ENCODE measurements around the gene ICA1.
"Not testable (repeated sequence)": the region's sequence is repeated elsewhere in the genome, so short reads cannot be mapped to it uniquely, and the experiment has no call there.

Gene ICA1

GRCh38 chr7:8251195-8251594 is 10.8 kb downstream of the ICA1 start:
- H3K4me1 ChIP-seq (ENCODE audit: control insufficient read depth, insufficient read depth, low read length, poor library complexity, severe bottlenecking), result no peaks in the 10 kb centered on the region
- H3K9me3 ChIP-seq (ENCODE audit: control insufficient read depth, low read length), result no peaks in the 10 kb centered on the region
- no peak overlapping the region for H3K4me3 ChIP-seq (ENCODE audit: insufficient read depth, low read depth, low read length, poor library complexity, severe bottlenecking)
- H3K27me3 ChIP-seq (replicated peaks; ENCODE audit: control insufficient read depth, insufficient read depth, low read length, poor library complexity, severe bottlenecking), result no peaks in the 10 kb centered on the region
- no peaks in the 10 kb centered on the region for H3K36me3 ChIP-seq (ENCODE audit: control insufficient read depth, insufficient read depth, low read length)
- no peak overlapping the region for H3K27ac ChIP-seq (ENCODE audit: insufficient read depth, low read length, poor library complexity, severe bottlenecking)
- DNase-seq, result no peak

GRCh38 chr7:8250547-8250946 is 11.4 kb downstream of the ICA1 start:
- H3K36me3 ChIP-seq (ENCODE audit: control insufficient read depth, insufficient read depth, low read length), result no peaks in the 10 kb centered on the region
- H3K4me1 ChIP-seq (ENCODE audit: control insufficient read depth, insufficient read depth, low read length, poor library complexity, severe bottlenecking), result no peaks in the 10 kb centered on the region
- H3K27ac ChIP-seq (ENCODE audit: insufficient read depth, low read length, poor library complexity, severe bottlenecking), result no peak overlapping the region
- no peak overlapping the region for H3K4me3 ChIP-seq (ENCODE audit: insufficient read depth, low read depth, low read length, poor library complexity, severe bottlenecking)
- DNase-seq, result no peak
- H3K9me3 ChIP-seq (ENCODE audit: control insufficient read depth, low read length), result no peaks in the 10 kb centered on the region
- no peaks in the 10 kb centered on the region for H3K27me3 ChIP-seq (replicated peaks; ENCODE audit: control insufficient read depth, insufficient read depth, low read length, poor library complexity, severe bottlenecking)

GRCh38 chr7:8249121-8249520 is 12.8 kb downstream of the ICA1 start:
- DNase-seq, result no peak
- no peaks in the 10 kb centered on the region for H3K4me1 ChIP-seq (ENCODE audit: control insufficient read depth, insufficient read depth, low read length, poor library complexity, severe bottlenecking)
- no peak overlapping the region for H3K27ac ChIP-seq (ENCODE audit: insufficient read depth, low read length, poor library complexity, severe bottlenecking)
- H3K4me3 ChIP-seq (ENCODE audit: insufficient read depth, low read depth, low read length, poor library complexity, severe bottlenecking), result no peak overlapping the region
- no peaks in the 10 kb centered on the region for H3K27me3 ChIP-seq (replicated peaks; ENCODE audit: control insufficient read depth, insufficient read depth, low read length, poor library complexity, severe bottlenecking)
- H3K9me3 ChIP-seq (ENCODE audit: control insufficient read depth, low read length), result no peaks in the 10 kb centered on the region
- no peaks in the 10 kb centered on the region for H3K36me3 ChIP-seq (ENCODE audit: control insufficient read depth, insufficient read depth, low read length)

GRCh38 chr7:8246020-8246419 is 15.9 kb downstream of the ICA1 start:
- no peak for DNase-seq
- no peak overlapping the region for H3K4me3 ChIP-seq (ENCODE audit: insufficient read depth, low read depth, low read length, poor library complexity, severe bottlenecking)
- H3K36me3 ChIP-seq (ENCODE audit: control insufficient read depth, insufficient read depth, low read length), result no peaks in the 10 kb centered on the region
- no peaks in the 10 kb centered on the region for H3K9me3 ChIP-seq (ENCODE audit: control insufficient read depth, low read length)
- H3K27ac ChIP-seq (ENCODE audit: insufficient read depth, low read length, poor library complexity, severe bottlenecking), result no peak overlapping the region
- no peaks in the 10 kb centered on the region for H3K27me3 ChIP-seq (replicated peaks; ENCODE audit: control insufficient read depth, insufficient read depth, low read length, poor library complexity, severe bottlenecking)
- no peaks in the 10 kb centered on the region for H3K4me1 ChIP-seq (ENCODE audit: control insufficient read depth, insufficient read depth, low read length, poor library complexity, severe bottlenecking)

- DNase-seq; H3K9me3 ChIP-seq (ENCODE audit: control insufficient read depth, low read length); H3K27me3 ChIP-seq (replicated peaks; ENCODE audit: control insufficient read depth, insufficient read depth, low read length, poor library complexity, severe bottlenecking); H3K4me3 ChIP-seq (ENCODE audit: insufficient read depth, low read depth, low read length, poor library complexity, severe bottlenecking); H3K36me3 ChIP-seq (ENCODE audit: control insufficient read depth, insufficient read depth, low read length); H3K4me1 ChIP-seq (ENCODE audit: control insufficient read depth, insufficient read depth, low read length, poor library complexity, severe bottlenecking); H3K27ac ChIP-seq (ENCODE audit: insufficient read depth, low read length, poor library complexity, severe bottlenecking): not testable (repeated sequence)
Measured at GRCh38 chr7:8245032-8245431, 16.9 kb downstream of the ICA1 start.

- H3K9me3 ChIP-seq (ENCODE audit: control insufficient read depth, low read length); H3K4me3 ChIP-seq (ENCODE audit: insufficient read depth, low read depth, low read length, poor library complexity, severe bottlenecking); H3K27ac ChIP-seq (ENCODE audit: insufficient read depth, low read length, poor library complexity, severe bottlenecking); H3K4me1 ChIP-seq (ENCODE audit: control insufficient read depth, insufficient read depth, low read length, poor library complexity, severe bottlenecking); DNase-seq; H3K27me3 ChIP-seq (replicated peaks; ENCODE audit: control insufficient read depth, insufficient read depth, low read length, poor library complexity, severe bottlenecking); H3K36me3 ChIP-seq (ENCODE audit: control insufficient read depth, insufficient read depth, low read length): not testable (repeated sequence)
Measured at GRCh38 chr7:8243059-8243458, 18.9 kb downstream of the ICA1 start.

GRCh38 chr7:8239702-8240362 is 22.1 kb downstream of the ICA1 start:
- H3K27ac ChIP-seq (ENCODE audit: insufficient read depth, low read length, poor library complexity, severe bottlenecking); H3K4me1 ChIP-seq (ENCODE audit: control insufficient read depth, insufficient read depth, low read length, poor library complexity, severe bottlenecking): not testable (repeated sequence)

GRCh38 chr7:8236780-8237407 is 25.1 kb downstream of the ICA1 start:
- no peak for DNase-seq
- Histone ChIP-seq H3K36me3 (ENCODE audit: control insufficient read depth, insufficient read depth, low read length) (no peaks in the 10 kb centered on the region), H3K9me3 (ENCODE audit: control insufficient read depth, low read length) (no peaks in the 10 kb centered on the region)

More at GRCh38 chr7:8239702-8240362, 22.1 kb downstream of the ICA1 start:
- not testable (repeated sequence) for H3K27me3 ChIP-seq (replicated peaks; ENCODE audit: control insufficient read depth, insufficient read depth, low read length, poor library complexity, severe bottlenecking); DNase-seq; H3K9me3 ChIP-seq (ENCODE audit: control insufficient read depth, low read length); H3K4me3 ChIP-seq (ENCODE audit: insufficient read depth, low read depth, low read length, poor library complexity, severe bottlenecking); H3K36me3 ChIP-seq (ENCODE audit: control insufficient read depth, insufficient read depth, low read length)

GRCh38 chr7:8232999-8233847 is 28.7 kb downstream of the ICA1 start:
- H3K36me3 ChIP-seq (ENCODE audit: control insufficient read depth, insufficient read depth, low read length), result no peaks in the 10 kb centered on the region

More at GRCh38 chr7:8236780-8237407, 25.1 kb downstream of the ICA1 start:
- Histone ChIP-seq H3K27me3 (replicated peaks; ENCODE audit: control insufficient read depth, insufficient read depth, low read length, poor library complexity, severe bottlenecking) (peaks cover 3% of the 10 kb centered on the region), H3K4me1 (ENCODE audit: control insufficient read depth, insufficient read depth, low read length, poor library complexity, severe bottlenecking) (no peaks in the 10 kb centered on the region), H3K4me3 (ENCODE audit: insufficient read depth, low read depth, low read length, poor library complexity, severe bottlenecking) (no peak overlapping the region), H3K27ac (ENCODE audit: insufficient read depth, low read length, poor library complexity, severe bottlenecking) (no peak overlapping the region)

GRCh38 chr7:8229927-8230326 is 32.0 kb downstream of the ICA1 start:
- DNase-seq, result no peak
- no peak overlapping the region for H3K27ac ChIP-seq (ENCODE audit: insufficient read depth, low read length, poor library complexity, severe bottlenecking)
- H3K4me1 ChIP-seq (ENCODE audit: control insufficient read depth, insufficient read depth, low read length, poor library complexity, severe bottlenecking), result no peaks in the 10 kb centered on the region
- no peaks in the 10 kb centered on the region for H3K9me3 ChIP-seq (ENCODE audit: control insufficient read depth, low read length)
- H3K27me3 ChIP-seq (replicated peaks; ENCODE audit: control insufficient read depth, insufficient read depth, low read length, poor library complexity, severe bottlenecking), result no peaks in the 10 kb centered on the region
- H3K4me3 ChIP-seq (ENCODE audit: insufficient read depth, low read depth, low read length, poor library complexity, severe bottlenecking), result no peak overlapping the region
- no peaks in the 10 kb centered on the region for H3K36me3 ChIP-seq (ENCODE audit: control insufficient read depth, insufficient read depth, low read length)

More at GRCh38 chr7:8232999-8233847, 28.7 kb downstream of the ICA1 start:
- H3K4me1 ChIP-seq (ENCODE audit: control insufficient read depth, insufficient read depth, low read length, poor library complexity, severe bottlenecking), result no peaks in the 10 kb centered on the region
- no peak for DNase-seq
- H3K27ac ChIP-seq (ENCODE audit: insufficient read depth, low read length, poor library complexity, severe bottlenecking), result no peak overlapping the region
- H3K4me3 ChIP-seq (ENCODE audit: insufficient read depth, low read depth, low read length, poor library complexity, severe bottlenecking), result no peak overlapping the region
- H3K27me3 ChIP-seq (replicated peaks; ENCODE audit: control insufficient read depth, insufficient read depth, low read length, poor library complexity, severe bottlenecking), result peaks cover 3% of the 10 kb centered on the region
- H3K9me3 ChIP-seq (ENCODE audit: control insufficient read depth, low read length), result no peaks in the 10 kb centered on the region

Data from effector memory CD4-positive, alpha-beta T cell (primary cell).